ENCODE results near the gene EPYC.

DNA sequence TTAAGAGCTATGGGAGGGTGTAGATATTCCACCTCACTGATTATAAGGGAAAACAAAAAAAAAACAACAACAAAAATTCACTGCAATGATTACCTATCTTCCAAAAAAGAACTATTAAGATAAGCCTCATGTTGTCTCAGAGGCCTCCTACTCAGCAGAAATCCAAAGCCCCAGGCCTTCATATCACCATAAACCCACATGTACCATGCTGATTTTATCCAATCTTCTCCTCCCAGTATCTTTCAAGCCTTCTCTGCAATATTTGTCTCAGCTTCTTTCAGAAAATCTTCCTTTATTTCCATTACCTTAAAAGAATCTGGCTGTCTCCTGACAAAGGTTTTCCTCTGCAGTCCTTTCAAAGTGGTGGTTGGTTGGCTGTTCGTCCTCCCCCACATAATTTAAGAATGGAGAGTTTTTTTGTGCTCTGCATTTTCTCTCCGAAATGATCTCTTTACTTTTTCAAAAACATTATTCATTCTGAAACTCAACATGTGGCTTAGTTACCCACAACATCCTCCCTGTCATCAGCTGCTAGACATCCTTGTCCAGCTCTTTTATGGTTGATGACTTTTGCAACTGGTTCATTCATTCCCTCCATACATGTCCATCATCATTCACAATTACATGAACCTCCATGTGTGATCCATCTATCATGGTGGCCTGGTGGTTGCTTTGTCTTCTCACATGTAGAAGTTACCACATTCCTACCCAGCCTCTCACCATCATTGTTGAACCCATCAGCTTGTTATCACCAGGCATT lies 2.9 kb upstream of the EPYC start:
- TF ChIP-seq, protein P1, sequence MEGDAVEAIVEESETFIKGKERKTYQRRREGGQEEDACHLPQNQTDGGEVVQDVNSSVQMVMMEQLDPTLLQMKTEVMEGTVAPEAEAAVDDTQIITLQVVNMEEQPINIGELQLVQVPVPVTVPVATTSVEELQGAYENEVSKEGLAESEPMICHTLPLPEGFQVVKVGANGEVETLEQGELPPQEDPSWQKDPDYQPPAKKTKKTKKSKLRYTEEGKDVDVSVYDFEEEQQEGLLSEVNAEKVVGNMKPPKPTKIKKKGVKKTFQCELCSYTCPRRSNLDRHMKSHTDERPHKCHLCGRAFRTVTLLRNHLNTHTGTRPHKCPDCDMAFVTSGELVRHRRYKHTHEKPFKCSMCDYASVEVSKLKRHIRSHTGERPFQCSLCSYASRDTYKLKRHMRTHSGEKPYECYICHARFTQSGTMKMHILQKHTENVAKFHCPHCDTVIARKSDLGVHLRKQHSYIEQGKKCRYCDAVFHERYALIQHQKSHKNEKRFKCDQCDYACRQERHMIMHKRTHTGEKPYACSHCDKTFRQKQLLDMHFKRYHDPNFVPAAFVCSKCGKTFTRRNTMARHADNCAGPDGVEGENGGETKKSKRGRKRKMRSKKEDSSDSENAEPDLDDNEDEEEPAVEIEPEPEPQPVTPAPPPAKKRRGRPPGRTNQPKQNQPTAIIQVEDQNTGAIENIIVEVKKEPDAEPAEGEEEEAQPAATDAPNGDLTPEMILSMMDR (IDR thresholded peaks at IDR 0.05): no peak
- TF ChIP-seq POLR2A (IDR thresholded peaks at IDR 0.05): no peak

All from gastroesophageal sphincter (tissue), 3 donors.